K562 (cell line): ENCODE data around the gene TERB1. TPM values are rescaled to one million over a fixed set of nuclear protein-coding genes. Genes with fewer than 3 reads are reported as not detected.

Source experiments
- ATAC-seq: fragments of 200-7000 bp; cut with Tn5 transposase; 3 replicates; pipeline ENCODE4 v1.9.1; 2020; ENCODE audit warnings: moderate library complexity
- BruUV-seq: library from RNA; stranded (reverse); fragments of 400-500 nt; replicated peaks from 2 replicates; lab custom pipeline; 2021; lab: Mats Ljungman, UMichigan
- CTCF ChIA-PET: fragments of 300-600 bp; formaldehyde crosslinking; extraction: SDS; loops from one replicate; lab custom pipeline; 2021; ENCODE audit warnings: low intra/inter-chr PET ratio; lab: Yijun Ruan, JAX
- POLR2A ChIA-PET: fragments of 300-600, 350-650 bp; sonication (Branson Sonifier 250); formaldehyde crosslinking; extraction: SDS; loops from one replicate; lab custom pipeline; 2021; ENCODE audit warnings: antibody characterized with exemption, inconsistent platforms; lab: Yijun Ruan, JAX
- DNase-seq, 4 experiments: peaks; one replicate each; pipeline versions ENCODE4 v3.0.0 to v3.0.0-alpha.2; 2011 to 2018; ENCODE audit warnings: low spot score in 3 of 4, mixed read lengths in 3 of 4; ENCODE audit errors: extremely low read depth in 1 of 4
- FAIRE-seq: peaks from 2 replicates; lab custom pipeline; 2011; peaks lifted over from hg19 to GRCh38; lab: Jason Lieb, UNC
- H2AFZ ChIP-seq: 2 replicates; pipeline ENCODE4 v1.6.0; 2011; ENCODE audit warnings: low read depth, low read length, control low read depth, inconsistent platforms
- H3K27ac ChIP-seq: fragments of 200-600 bp; 3 replicates; pipeline ENCODE4 v1.8.0; 2011; ENCODE audit warnings: low read depth, mild to moderate bottlenecking, control low read depth, inconsistent platforms, low read length, moderate library complexity, mixed read lengths; ENCODE audit errors: extremely low read depth
- H3K27me3 ChIP-seq, 2 experiments: fragments of 300-600 bp in 1 of 2; 2 replicates in 1 of 2; 3 replicates in 1 of 2; pipeline versions ENCODE4 v1.6.0 to v1.8.0; 2011; ENCODE audit warnings: inconsistent platforms in 2 of 2, low read length in 2 of 2, mild to moderate bottlenecking in 1 of 2, mixed read lengths in 1 of 2, moderate library complexity in 1 of 2; ENCODE audit not compliant: control insufficient read depth in 2 of 2, insufficient read depth in 2 of 2
- H3K36me3 ChIP-seq: fragments of 300-600 bp; 3 replicates; pipeline ENCODE4 v1.8.0; 2011; ENCODE audit warnings: mild to moderate bottlenecking, low read length, inconsistent platforms; ENCODE audit not compliant: control insufficient read depth, insufficient read depth
- H3K4me1 ChIP-seq, 2 experiments: fragments of 200-600 bp in 1 of 2; replicated peaks in 1 of 2; 2 replicates in 1 of 2; 3 replicates in 1 of 2; pipeline versions ENCODE4 v1.5.1 to v1.8.0; 2011; ENCODE audit warnings: inconsistent platforms in 2 of 2, low read length in 2 of 2, mild to moderate bottlenecking in 1 of 2, mixed read lengths in 1 of 2, moderate library complexity in 1 of 2; ENCODE audit not compliant: control insufficient read depth in 2 of 2, insufficient read depth in 2 of 2
- H3K4me2 ChIP-seq: 2 replicates; pipeline ENCODE4 v1.6.1; 2011; ENCODE audit warnings: low read length, control low read depth, inconsistent platforms, mixed read lengths; ENCODE audit not compliant: insufficient read depth
- H3K4me3 ChIP-seq: fragments of 200-600 bp; sonication (generic), shearing (Covaris generic); 2 replicates; pipeline ENCODE4 v1.5.1; 2016; ENCODE audit warnings: control low read depth, inconsistent platforms
- H3K79me2 ChIP-seq: fragments of 200-600 bp; 3 replicates; pipeline ENCODE4 v1.8.0; 2011; ENCODE audit warnings: low read length, inconsistent platforms; ENCODE audit not compliant: control insufficient read depth, insufficient read depth
- H3K9ac ChIP-seq, 2 experiments: 2 replicates each; pipeline versions ENCODE4 v1.6.0 to v1.6.1; 2011; ENCODE audit warnings: low read depth in 2 of 2, low read length in 2 of 2, control low read depth in 1 of 2, inconsistent platforms in 1 of 2, mild to moderate bottlenecking in 1 of 2, mixed read lengths in 1 of 2; ENCODE audit not compliant: insufficient read depth in 1 of 2
- H3K9me1 ChIP-seq: one replicate; pipeline ENCODE4 v1.6.0; 2011; ENCODE audit warnings: inconsistent platforms, mild to moderate bottlenecking, low read length, moderate library complexity; ENCODE audit not compliant: control insufficient read depth, insufficient read depth
- H3K9me3 ChIP-seq: replicated peaks from 2 replicates; pipeline ENCODE4 v1.5.1; 2011; ENCODE audit warnings: low read depth, low read length, inconsistent platforms; ENCODE audit not compliant: control insufficient read depth, insufficient read depth
- H4K20me1 ChIP-seq: replicated peaks from 2 replicates; pipeline ENCODE4 v1.6.1; 2011; ENCODE audit warnings: low read length, inconsistent platforms, mixed read lengths; ENCODE audit not compliant: control insufficient read depth, insufficient read depth
- ATF7 ChIP-seq: fragments of 450-650 bp; IDR thresholded peaks from 2 replicates; pipeline ENCODE4 v1.7.1; 2014; ENCODE audit warnings: mild to moderate bottlenecking, moderate library complexity
- BACH1 ChIP-seq: fragments of 200-800 bp; sonication (Bioruptor generic); IDR thresholded peaks from 2 replicates; pipeline ENCODE4 v1.6.1; 2016; ENCODE audit warnings: missing genetic modification characterization, missing compliant biosample characterization
- CAMTA2 ChIP-seq: fragments of 250-450 bp; sonication (Bioruptor Pico); conservative IDR thresholded peaks from 2 replicates; pipeline ENCODE4 v1.5.1; 2022
- CC2D1A ChIP-seq: fragments of 450-650 bp; IDR thresholded peaks from 2 replicates; pipeline ENCODE4 v1.6.1; 2017; ENCODE audit warnings: mild to moderate bottlenecking
- ELF1 ChIP-seq: fragments of 200-800 bp; sonication (Bioruptor generic); IDR thresholded peaks from 2 replicates; pipeline ENCODE4 v1.6.1; 2016; ENCODE audit warnings: missing genetic modification characterization, missing compliant biosample characterization
- HEY1 ChIP-seq: fragments of 250-450 bp; sonication (Bioruptor Pico); IDR thresholded peaks from 2 replicates; pipeline ENCODE4 v1.5.0; 2020; ENCODE audit warnings: mild to moderate bottlenecking, moderate library complexity, borderline replicate concordance
- HOXB6 ChIP-seq: fragments of 250-450 bp; sonication (Bioruptor Pico); IDR thresholded peaks from 2 replicates; pipeline ENCODE4 v1.5.1; 2022; ENCODE audit warnings: mild to moderate bottlenecking, borderline replicate concordance
- KLF16 ChIP-seq: IDR thresholded peaks from 2 replicates; pipeline ENCODE4 v1.6.1; 2016; ENCODE audit warnings: antibody characterized with exemption
- PHB ChIP-seq: fragments of 250-450 bp; sonication (Bioruptor Pico); IDR thresholded peaks from 2 replicates; pipeline ENCODE4 v1.5.0; 2021
- PYGO2 ChIP-seq: fragments of 450-650 bp; IDR thresholded peaks from 2 replicates; pipeline ENCODE4 v1.6.1; 2016; ENCODE audit warnings: mild to moderate bottlenecking, missing genetic modification characterization, moderate library complexity, missing compliant biosample characterization
- SAP30 ChIP-seq: fragments of 200-600 bp; sonication (generic); IDR thresholded peaks from 2 replicates; pipeline ENCODE4 v1.6.1; 2012; ENCODE audit warnings: borderline replicate concordance, low read depth, mild to moderate bottlenecking, moderate library complexity, low read length, control low read depth, inconsistent platforms; ENCODE audit not compliant: insufficient read depth, poor library complexity, severe bottlenecking
- SMAD3 ChIP-seq: fragments of 450-650 bp; formaldehyde crosslinking; conservative IDR thresholded peaks from 2 replicates; pipeline ENCODE4 v1.4.0; 2020; ENCODE audit warnings: mild to moderate bottlenecking
- SPI1 ChIP-seq: IDR thresholded peaks from 2 replicates; pipeline ENCODE4 v1.6.1; 2011; ENCODE audit warnings: low read depth, low read length, control low read depth, borderline replicate concordance
- SRSF7 ChIP-seq: fragments of 200-400 bp; formaldehyde crosslinking; optimal IDR thresholded peaks from 2 replicates; pipeline ENCODE3; 2017; ENCODE audit warnings: mild to moderate bottlenecking, low read depth, low read length
- SUPT5H ChIP-seq: fragments of 450-650 bp; IDR thresholded peaks from 2 replicates; pipeline ENCODE4 v1.6.1; 2016
- ZNF436 ChIP-seq: fragments of 250-450, 450-650 bp; sonication (Bioruptor Pico); formaldehyde crosslinking; IDR thresholded peaks from 2 replicates; pipeline ENCODE4 v1.7.0; 2020; ENCODE audit warnings: mild to moderate bottlenecking
- WGBS: fragments of 100-300 bp; shearing (Covaris generic); methylation state at CpG from one replicate; pipeline ENCODE4 v1.1.6; 2016; ENCODE audit warnings: low coverage, mixed read lengths; ENCODE audit not compliant: insufficient coverage; ENCODE audit errors: missing lambda C conversion rate; 5-methylcytosine and 5-hydroxymethylcytosine counted together
- in situ Hi-C: fragments of 300-500 bp; cut with MboI; formaldehyde crosslinking; loops from 4 replicates; pipeline ENCODE4 v1.15.0; 2018; ENCODE audit warnings: inconsistent platforms, mixed read lengths
- intact Hi-C: fragments of 100-400 bp; cut with micrococcal nuclease; formaldehyde crosslinking; loops from 2 replicates; pipeline ENCODE4 v1.14.2; 2022
- polyA plus RNA-seq, 8 experiments: library from polyadenylated mRNA; depleted of rRNA in 4 of 8; stranded (reverse) in 5 of 8; unstranded in 3 of 8; fragments of >200 nt; fragmentation: Nextera tagmentation in 2 of 8; fragmentation: Illumina TruSeq in 1 of 8; extraction: Ambion mirVana in 2 of 8; extraction: Trizol in 1 of 8; gene quantifications; 2 replicates each; pipeline versions ENCODE4 v1.2.1 to v1.2.3, GENCODE V29; 2011 to 2014; ENCODE audit warnings: inconsistent platforms in 1 of 8, missing spikeins in 1 of 8
- total RNA-seq, 7 experiments: library from RNA; depleted of rRNA in 6 of 7; stranded (reverse); fragments of >200 nt in 6 of 7; fragmentation: Illumina TruSeq in 2 of 7; extraction: Trizol in 2 of 7; gene quantifications; 2 replicates each; pipeline versions ENCODE4 v1.2.1 to v1.2.3, GENCODE V29; 2011 to 2021; ENCODE audit warnings: low replicate concordance in 1 of 7
- TF ChIP-seq, protein P1 (sequence below): fragments of 200-400 bp; formaldehyde crosslinking; IDR thresholded peaks from 2 replicates; pipeline ENCODE4 v1.6.1; 2017; ENCODE audit warnings: mild to moderate bottlenecking, low read depth, low read length, moderate library complexity

Gene TERB1
- total and polyA plus RNA-seq, 9 of the 15 experiments (the other 6 are each of a cell fraction or from before 2014, with no cell fraction given) = not detected

- in situ Hi-C loops = no loop called here
- Histone ChIP-seq H3K27me3 (no peaks in the 10 kb centered on the region), H3K9me1 (no peaks in the 10 kb centered on the region), H3K79me2 (no peaks in the 10 kb centered on the region), H2AFZ (no peak overlapping the region), H3K4me1 (no peaks in the 10 kb centered on the region; a peak in 1 of 5 replicates), H3K4me2 (no peak overlapping the region), H3K9ac (no peak overlapping the region), H3K4me3 (no peak overlapping the region), H3K9me3 (no peaks in the 10 kb centered on the region), H3K27ac (no peak overlapping the region), H4K20me1 (no peaks in the 10 kb centered on the region)
- ChIA-PET CTCF (no interaction called here), POLR2A (no interaction called here)
- FAIRE-seq = no peak
- intact Hi-C loops = no loop called here
- BruUV-seq = no TSS peak
- TF ChIP-seq SPI1 (peak; percentile 58; the same call in 1 of the 2 replicates), HOXB6 (CRISPR knock-in tag) (no peak), ELF1 (no peak)
- TF ChIP-seq, all 486 proteins: peak for 1
- H3K36me3 ChIP-seq = no peaks in the 10 kb centered on the region
- no peak for DNase-seq
- no peak for ATAC-seq
- WGBS = 41% methylated on average over 2 of the region's 2 CpGs
Measured at GRCh38 chr16:66774981-66775380, 26.4 kb downstream of the TERB1 start.

GRCh38 chr16:66758086-66758485 lies 43.3 kb downstream of the TERB1 start:
- no peaks in the 10 kb centered on the region for H3K9me1 ChIP-seq
- no peaks in the 10 kb centered on the region for H3K9me3 ChIP-seq
- H3K79me2 ChIP-seq = no peaks in the 10 kb centered on the region
- H3K4me1 ChIP-seq = no peaks in the 10 kb centered on the region; a peak in 1 of 5 replicates
- intact Hi-C loops = no loop called here
- in situ Hi-C loops = no loop called here
- no peak overlapping the region for H2AFZ ChIP-seq
- CTCF ChIA-PET = no interaction called here
- no peak overlapping the region for H3K4me2 ChIP-seq
- POLR2A ChIA-PET = no interaction called here
- no TSS peak for BruUV-seq
- ATAC-seq = no peak
- no peaks in the 10 kb centered on the region for H4K20me1 ChIP-seq
- no peak overlapping the region for H3K4me3 ChIP-seq
- no peak for FAIRE-seq
- no peak overlapping the region for H3K9ac ChIP-seq
- DNase-seq = no peak
- no peaks in the 10 kb centered on the region for H3K36me3 ChIP-seq
- no peaks in the 10 kb centered on the region for H3K27me3 ChIP-seq
- H3K27ac ChIP-seq = no peak overlapping the region
- TF ChIP-seq SAP30 (no peak), PYGO2 (no peak), SMAD3 (CRISPR knock-in tag) (no peak), CC2D1A (no peak), CAMTA2 (CRISPR knock-in tag) (no peak), HEY1 (CRISPR knock-in tag) (no peak), KLF16 (no peak), SUPT5H (no peak), PHB (CRISPR knock-in tag) (no peak), BACH1 (tag) (no peak), SRSF7 (no peak), ATF7 (no peak), ZNF436 (CRISPR knock-in tag) (no peak)
- TF ChIP-seq, protein P1, sequence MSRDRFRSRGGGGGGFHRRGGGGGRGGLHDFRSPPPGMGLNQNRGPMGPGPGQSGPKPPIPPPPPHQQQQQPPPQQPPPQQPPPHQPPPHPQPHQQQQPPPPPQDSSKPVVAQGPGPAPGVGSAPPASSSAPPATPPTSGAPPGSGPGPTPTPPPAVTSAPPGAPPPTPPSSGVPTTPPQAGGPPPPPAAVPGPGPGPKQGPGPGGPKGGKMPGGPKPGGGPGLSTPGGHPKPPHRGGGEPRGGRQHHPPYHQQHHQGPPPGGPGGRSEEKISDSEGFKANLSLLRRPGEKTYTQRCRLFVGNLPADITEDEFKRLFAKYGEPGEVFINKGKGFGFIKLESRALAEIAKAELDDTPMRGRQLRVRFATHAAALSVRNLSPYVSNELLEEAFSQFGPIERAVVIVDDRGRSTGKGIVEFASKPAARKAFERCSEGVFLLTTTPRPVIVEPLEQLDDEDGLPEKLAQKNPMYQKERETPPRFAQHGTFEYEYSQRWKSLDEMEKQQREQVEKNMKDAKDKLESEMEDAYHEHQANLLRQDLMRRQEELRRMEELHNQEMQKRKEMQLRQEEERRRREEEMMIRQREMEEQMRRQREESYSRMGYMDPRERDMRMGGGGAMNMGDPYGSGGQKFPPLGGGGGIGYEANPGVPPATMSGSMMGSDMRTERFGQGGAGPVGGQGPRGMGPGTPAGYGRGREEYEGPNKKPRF = no peak
